SK-N-SH (cell line): ENCODE measurements around the gene MRPL10. TPM values are rescaled to one million over a fixed set of nuclear protein-coding genes. Genes with fewer than 3 reads are reported as not detected.
A peak's percentile ranks its signal among the peaks of the same experiment; 100 is the strongest.

Source experiments
- CTCF ChIP-seq: fragments of 200-600 bp; sonication (generic); IDR thresholded peaks from 2 replicates; pipeline ENCODE4 v1.6.1; 2017; ENCODE audit warnings: antibody characterized with exemption, mild to moderate bottlenecking, moderate library complexity
- EP300 ChIP-seq, 2 experiments: IDR thresholded peaks; 2 replicates each; pipeline versions ENCODE4 v1.4.0 to v1.6.1; 2012; ENCODE audit warnings: borderline replicate concordance in 1 of 2, low read depth in 1 of 2, low read length in 1 of 2
- EZH2phosphoT487 ChIP-seq: fragments of 200-600 bp; sonication (generic); IDR thresholded peaks from 2 replicates; pipeline ENCODE4 v1.6.1; 2017; ENCODE audit warnings: low read depth, mixed run types, mild to moderate bottlenecking, antibody characterized with exemption, moderate library complexity, borderline replicate concordance
- GABPA ChIP-seq: IDR thresholded peaks from 2 replicates; pipeline ENCODE4 v1.4.0; 2012; ENCODE audit warnings: low read depth, mild to moderate bottlenecking
- GATA2 ChIP-seq: sonication (generic); formaldehyde crosslinking; IDR thresholded peaks from 2 replicates; pipeline ENCODE4 v1.5.0; 2020; ENCODE audit warnings: mild to moderate bottlenecking, missing genetic modification reagents
- IRF3 ChIP-seq: fragments of 150-350 bp; IDR thresholded peaks from 2 replicates; pipeline ENCODE4 v1.6.1; 2016; ENCODE audit warnings: mild to moderate bottlenecking, low read depth, low read length
- MEF2A ChIP-seq: IDR thresholded peaks from 2 replicates; pipeline ENCODE4 v1.4.0; 2012; ENCODE audit warnings: low read depth, borderline replicate concordance
- MXI1 ChIP-seq: IDR thresholded peaks from 2 replicates; pipeline ENCODE4 v1.6.1; 2012; ENCODE audit warnings: mild to moderate bottlenecking, low read depth, low read length, improper control_type of control experiment
- NFIC ChIP-seq: IDR thresholded peaks from 2 replicates; pipeline ENCODE4 v1.4.0; 2012; ENCODE audit warnings: borderline replicate concordance
- PBX3 ChIP-seq: IDR thresholded peaks from 2 replicates; pipeline ENCODE4; 2012
- RCOR1 ChIP-seq: fragments of 150-350 bp; IDR thresholded peaks from 2 replicates; pipeline ENCODE4 v1.6.1; 2017; ENCODE audit warnings: antibody characterized with exemption, low read length
- REST ChIP-seq: IDR thresholded peaks from 2 replicates; pipeline ENCODE4 v1.6.1; 2012; ENCODE audit warnings: mild to moderate bottlenecking, low read depth, low read length, moderate library complexity
- RFX5 ChIP-seq: IDR thresholded peaks from 2 replicates; pipeline ENCODE4 v1.6.1; 2012; ENCODE audit warnings: mild to moderate bottlenecking, improper control_type of control experiment, low read length
- SMC3 ChIP-seq: IDR thresholded peaks from 2 replicates; pipeline ENCODE4 v1.6.1; 2012; ENCODE audit warnings: low read depth, low read length, improper control_type of control experiment
- TCF12 ChIP-seq: IDR thresholded peaks from 2 replicates; pipeline ENCODE4 v1.4.0; 2012
- TEAD4 ChIP-seq: IDR thresholded peaks from 2 replicates; pipeline ENCODE4 v1.4.0; 2012; ENCODE audit warnings: mild to moderate bottlenecking, borderline replicate concordance; ENCODE audit not compliant: insufficient read depth
- ZBTB33 ChIP-seq: IDR thresholded peaks from 2 replicates; pipeline ENCODE4 v1.4.0; 2012; ENCODE audit warnings: low read depth, borderline replicate concordance
- polyA plus RNA-seq, 3 experiments: library from polyadenylated mRNA; depleted of rRNA; stranded (reverse); fragments of >200 nt; gene quantifications; 2 replicates each; pipeline ENCODE4 v1.2.3, GENCODE V29; 2012

The MRPL10 gene
- polyA plus RNA-seq, 1 of the 3 experiments (the other 2 are of a cell fraction): 136 TPM

- TF ChIP-seq PBX3: no peak
- TF ChIP-seq REST: peak; percentile 42; the same call in 1 of the 2 replicates
- TF ChIP-seq RFX5: peak; percentile 76; the same call in 1 of the 2 replicates
- no peak for TF ChIP-seq TEAD4
- TF ChIP-seq TCF12: no peak; the same call in 1 of the 2 replicates
- TF ChIP-seq EP300 (IDR thresholded peaks at IDR 0.05; ENCODE audit: borderline replicate concordance in 1 of 2, low read depth in 1 of 2, low read length in 1 of 2): no peak
- peak; percentile 57 for TF ChIP-seq CTCF
- TF ChIP-seq RCOR1: peak; percentile 72; the same call in 1 of the 2 replicates
- TF ChIP-seq ZBTB33: no peak
- TF ChIP-seq GABPA: peak; percentile 89
- TF ChIP-seq MEF2A: no peak
- TF ChIP-seq EZH2phosphoT487: no peak
- TF ChIP-seq IRF3: no peak; the same call in 1 of the 2 replicates
- peak; percentile 95 for TF ChIP-seq MXI1
- no peak; the same call in 1 of the 2 replicates for TF ChIP-seq SMC3
- peak; percentile 73 for TF ChIP-seq GATA2 (CRISPR knock-in tag)
- TF ChIP-seq NFIC: peak; percentile 78
Observed at GRCh38 chr17:47821424-47822391, 9.6 kb downstream of the MRPL10 start, which contains the start of gene OSBPL7 (continued).
